NT2/D1 (cell line): ENCODE results near the gene GREB1.

ENCODE experiments used
- YY1 ChIP-seq: IDR thresholded peaks from 2 replicates; pipeline ENCODE4 v1.6.1; 2011; ENCODE audit not compliant: insufficient read length, insufficient read depth
- ZNF274 ChIP-seq: IDR thresholded peaks from 2 replicates; pipeline ENCODE4 v1.6.1; 2011; ENCODE audit warnings: mild to moderate bottlenecking, low read depth, low read length

DNA sequence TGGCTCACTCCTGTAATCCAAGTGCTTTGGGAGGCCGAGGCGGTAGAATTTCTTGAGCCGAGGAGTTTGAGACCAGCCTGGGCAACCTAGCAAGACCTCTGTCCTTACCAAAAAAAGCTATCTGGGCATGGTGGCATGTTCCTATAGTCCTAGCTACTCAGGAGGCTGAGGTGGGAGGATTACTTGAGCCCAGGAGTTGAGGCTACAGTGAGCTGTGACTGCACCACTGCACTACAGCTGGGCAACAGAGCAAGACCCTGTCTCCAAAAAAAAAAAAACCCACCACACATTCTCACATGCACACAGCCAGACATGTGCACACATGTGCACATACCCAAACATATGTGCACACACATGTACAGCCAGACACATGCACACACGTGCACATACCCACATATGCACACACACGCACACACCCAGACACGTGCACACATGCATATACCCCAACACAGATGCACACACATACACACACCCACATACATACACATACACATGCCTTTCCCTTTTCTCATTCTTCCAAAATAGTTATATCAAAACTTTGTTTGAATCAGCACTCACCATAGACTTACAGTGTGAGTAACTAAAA lies 14.2 kb downstream of the GREB1 start:
- TF ChIP-seq YY1 = no peak
- TF ChIP-seq ZNF274 = no peak
